ENCODE measurements around the gene TMEM204. TPM values are rescaled to one million over a fixed set of nuclear protein-coding genes. Genes with fewer than 3 reads are reported as not detected.

TMEM204 gene
- total RNA-seq, 4 donors from 2014 or later, result 38.5 to 85.3 (median 66.0) TPM

GRCh38 chr16:1548233-1548632 lies 14.8 kb downstream of the TMEM204 start:
- peak in 1 of 2 donors; percentile 35 for DNase-seq
- H3K27me3 ChIP-seq, result no peaks in the 10 kb centered on the region
- H3K4me1 ChIP-seq, result peaks cover 9 to 61% of the 10 kb centered on the region in 2 donors
- WGBS, 2 donors, result 56 to 66% methylated on average over 5 of the region's 5 CpGs
- no peak overlapping the region for H3K4me3 ChIP-seq (replicated peaks in 1 of 3)
- H3K27ac ChIP-seq, result peak overlapping the region; percentile 48 to 54 (median 49)
- intact Hi-C loops (cut with DNase I), result no loop called here
- H3K36me3 ChIP-seq, result peaks cover 16 to 35% of the 10 kb centered on the region in 2 donors
- H3K9me3 ChIP-seq, result no peaks in the 10 kb centered on the region
- TF ChIP-seq POLR2A (IDR thresholded peaks at IDR 0.05), result no peak
- no peak for TF ChIP-seq CTCF (IDR thresholded peaks at IDR 0.05)

GRCh38 chr16:1548727-1549126 lies 15.3 kb downstream of the TMEM204 start:
- Histone ChIP-seq H3K27ac (peak overlapping the region; percentile 32 to 54 (median 45)), H3K4me1 (peaks cover 9 to 56% of the 10 kb centered on the region in 2 donors), H3K4me3 (replicated peaks in 1 of 3) (no peak overlapping the region), H3K36me3 (peaks cover 16 to 40% of the 10 kb centered on the region in 2 donors), H3K9me3 (no peaks in the 10 kb centered on the region), H3K27me3 (no peaks in the 10 kb centered on the region)
- intact Hi-C loops (cut with DNase I), result no loop called here
- 76 to 84% methylated on average over 17 to 23 of the region's 23 CpGs for whole genome bisulfite sequencing, 2 donors
- no peak for DNase-seq
- TF ChIP-seq POLR2A (IDR thresholded peaks at IDR 0.05) (no peak), CTCF (IDR thresholded peaks at IDR 0.05) (no peak)

- no peak for DNase-seq
- no peaks in the 10 kb centered on the region for H3K27me3 ChIP-seq
- intact Hi-C loops (cut with DNase I), result no loop called here
- H3K27ac ChIP-seq, result peak overlapping the region in 2 of 3 donors; percentile 5 to 23
- H3K9me3 ChIP-seq, result no peaks in the 10 kb centered on the region
- no peak for TF ChIP-seq CTCF (IDR thresholded peaks at IDR 0.05)
- no peak for TF ChIP-seq POLR2A (IDR thresholded peaks at IDR 0.05)
- no peak overlapping the region for H3K4me3 ChIP-seq (replicated peaks in 1 of 3)
- peaks cover 9 to 51% of the 10 kb centered on the region in 2 donors for H3K4me1 ChIP-seq
- peaks cover 25 to 53% of the 10 kb centered on the region in 2 donors for H3K36me3 ChIP-seq
- 73 to 74% methylated on average over 8 of the region's 8 CpGs for WGBS, 2 donors
These were observed 16.6 kb downstream of the TMEM204 start for GRCh38 chr16:1550069-1550468.

GRCh38 chr16:1550696-1551095 lies 17.2 kb downstream of the TMEM204 start:
- 89 to 91% methylated on average over 9 to 15 of the region's 15 CpGs for WGBS, 2 donors
- H3K4me1 ChIP-seq, result peaks cover 9 to 49% of the 10 kb centered on the region in 2 donors

More at GRCh38 chr16:1550696-1551095, 17.2 kb downstream of the TMEM204 start:
- TF ChIP-seq CTCF (IDR thresholded peaks at IDR 0.05), result no peak
- no peak for TF ChIP-seq POLR2A (IDR thresholded peaks at IDR 0.05)
- Histone ChIP-seq H3K27me3 (no peaks in the 10 kb centered on the region), H3K27ac (peak overlapping the region in 2 of 3 donors; percentile 5 to 40), H3K4me3 (replicated peaks in 1 of 3) (no peak overlapping the region), H3K36me3 (peaks cover 31 to 59% of the 10 kb centered on the region in 2 donors), H3K9me3 (no peaks in the 10 kb centered on the region)
- no peak for DNase-seq
- intact Hi-C loops (cut with DNase I), result no loop called here

All from thyroid gland (tissue), 4 donors.